Uterus (tissue), 2 donors: Measurements from ENCODE around the gene ZNF3.

Experiments
- CTCF ChIP-seq, 4 experiments: fragments of 200-600 bp in 2 of 4; fragments of 450-650 bp in 2 of 4; sonication (generic) in 2 of 4; IDR thresholded peaks; one replicate each; pipeline ENCODE4 v1.5.1; 2016 to 2019; ENCODE audit warnings: antibody characterized with exemption in 4 of 4, mild to moderate bottlenecking in 2 of 4, moderate library complexity in 1 of 4
- POLR2A ChIP-seq, 2 donors: fragments of 450-650 bp; IDR thresholded peaks; one replicate each; pipeline ENCODE4 v1.6.1; 2016; ENCODE audit warnings: antibody characterized with exemption in 2 of 2, mild to moderate bottlenecking in 1 of 2, moderate library complexity in 1 of 2

GRCh38 chr7:100107890-100108289, 26.4 kb upstream of the ZNF3 start:
- no peak for TF ChIP-seq CTCF (IDR thresholded peaks at IDR 0.05)
- no peak for TF ChIP-seq POLR2A (IDR thresholded peaks at IDR 0.05)
